B cell (primary cell): ENCODE measurements around the gene SCEL. TPM values are rescaled to one million over a fixed set of nuclear protein-coding genes. Genes with fewer than 3 reads are reported as not detected.

ENCODE experiments used
- ATAC-seq: fragments of 200-7000 bp; cut with Tn5 transposase; one replicate; pipeline ENCODE4 v1.10.0; 2021; ENCODE audit warnings: low read depth, mild to moderate bottlenecking, moderate number of reproducible peaks, moderate library complexity
- CTCF ChIA-PET: fragments of 350-600 bp; sonication (Branson Sonifier 250); formaldehyde crosslinking; loops from one replicate; lab custom pipeline; 2021; ENCODE audit warnings: antibody characterized with exemption, inconsistent platforms; lab: Charles Lee
- POLR2A ChIA-PET: fragments of 350-600 bp; sonication (Branson Sonifier 250); formaldehyde crosslinking; loops from one replicate; lab custom pipeline; 2021; ENCODE audit warnings: antibody characterized with exemption; lab: Charles Lee
- DNase-seq: peaks from one replicate; pipeline ENCODE4 v3.0.0; 2013
- H2AFZ ChIP-seq: 2 replicates; pipeline ENCODE4 v1.6.1; 2012; ENCODE audit warnings: mild to moderate bottlenecking, low read depth, low read length; ENCODE audit not compliant: insufficient read depth, poor library complexity, severe bottlenecking
- H3K27ac ChIP-seq, 2 donors: 1 replicate in 1 of 2; 2 replicates in 1 of 2; pipeline ENCODE4 v1.5.1; 2012 to 2013; ENCODE audit warnings: low read length in 2 of 2, mild to moderate bottlenecking in 2 of 2, moderate library complexity in 1 of 2
- H3K27me3 ChIP-seq, 4 experiments: fragments of 200-600 bp in 1 of 4; sonication (generic) in 1 of 4; replicated peaks in 1 of 4; 1 replicate in 2 of 4; 2 replicates in 2 of 4; pipeline versions ENCODE4 v1.6.1 to v1.7.0; 2013 to 2016; ENCODE audit warnings: low read length in 3 of 4, mild to moderate bottlenecking in 2 of 4, mixed read lengths in 1 of 4, moderate library complexity in 1 of 4; ENCODE audit not compliant: insufficient read depth in 4 of 4, control insufficient read depth in 3 of 4; ENCODE audit errors: control extremely low read depth in 1 of 4
- H3K36me3 ChIP-seq, 2 experiments: replicated peaks in 1 of 2; 1 replicate in 1 of 2; 2 replicates in 1 of 2; pipeline versions ENCODE4 v1.6.1 to v1.7.1; 2013; ENCODE audit warnings: low read length in 1 of 2; ENCODE audit not compliant: insufficient read depth in 2 of 2, control insufficient read depth in 1 of 2; ENCODE audit errors: control extremely low read depth in 1 of 2, extremely low read depth in 1 of 2
- H3K4me1 ChIP-seq, 2 donors: fragments of 200-600 bp in 1 of 2; sonication (generic) in 1 of 2; 1 replicate in 1 of 2; 2 replicates in 1 of 2; pipeline versions ENCODE4 v1.5.1 to v1.6.1; 2013 to 2017; ENCODE audit warnings: low read length in 2 of 2; ENCODE audit not compliant: control insufficient read depth in 2 of 2, insufficient read depth in 2 of 2
- H3K4me2 ChIP-seq: replicated peaks from 2 replicates; pipeline ENCODE3; 2012; ENCODE audit warnings: mild to moderate bottlenecking, low read depth, low read length; ENCODE audit not compliant: poor library complexity, severe bottlenecking
- H3K4me3 ChIP-seq, 5 experiments: fragments of 200-600 bp in 1 of 5; sonication (generic) in 1 of 5; 1 replicate in 3 of 5; 2 replicates in 2 of 5; pipeline versions ENCODE4 v1.5.1 to v1.7.0; 2011 to 2016; ENCODE audit warnings: low read length in 4 of 5, mild to moderate bottlenecking in 4 of 5, low read depth in 2 of 5, control low read depth in 1 of 5, moderate library complexity in 1 of 5; ENCODE audit not compliant: insufficient read depth in 1 of 5; ENCODE audit errors: control extremely low read depth in 1 of 5, extremely low read depth in 1 of 5
- H3K79me2 ChIP-seq: fragments of 200-600 bp; sonication (generic); one replicate; pipeline ENCODE4 v1.6.0; 2016; ENCODE audit warnings: low read length; ENCODE audit not compliant: control insufficient read depth, insufficient read depth
- H3K9ac ChIP-seq: fragments of 200-600 bp; sonication (generic); 2 replicates; pipeline ENCODE4 v1.6.1; 2017; ENCODE audit warnings: mild to moderate bottlenecking, low read length, moderate library complexity
- H3K9me3 ChIP-seq, 3 donors: one replicate each; pipeline versions ENCODE4 v1.6.1 to v1.7.1; 2013; ENCODE audit warnings: low read length in 2 of 3; ENCODE audit not compliant: control insufficient read depth in 2 of 3, insufficient read depth in 1 of 3; ENCODE audit errors: control extremely low read depth in 1 of 3
- H4K20me1 ChIP-seq: 2 replicates; pipeline ENCODE4 v1.6.0; 2012; ENCODE audit warnings: mild to moderate bottlenecking, low read length; ENCODE audit not compliant: insufficient read depth, control insufficient read depth, poor library complexity, severe bottlenecking
- H3K27ac Mint-ChIP-seq: one replicate; pipeline ENCODE4 v1.8.0; 2021; ENCODE audit warnings: mixed read lengths
- H3K27me3 Mint-ChIP-seq: one replicate; pipeline ENCODE4 v1.8.0; 2021; ENCODE audit warnings: mixed read lengths
- H3K4me1 Mint-ChIP-seq: one replicate; pipeline ENCODE4 v1.8.0; 2021; ENCODE audit warnings: mixed read lengths
- H3K4me3 Mint-ChIP-seq: one replicate; pipeline ENCODE4 v1.8.0; 2021; ENCODE audit warnings: mixed read lengths
- H3K9me3 Mint-ChIP-seq: one replicate; pipeline ENCODE4 v1.8.0; 2022; ENCODE audit warnings: mixed read lengths; ENCODE audit not compliant: insufficient read depth
- EZH2 ChIP-seq: IDR thresholded peaks from 2 replicates; pipeline ENCODE4 v1.6.1; 2012; ENCODE audit warnings: borderline replicate concordance, low read depth, mild to moderate bottlenecking, moderate library complexity, low read length; ENCODE audit not compliant: insufficient read depth, poor library complexity, severe bottlenecking
- WGBS: methylation state at CpG from one replicate; pipeline ENCODE4 v1.1.5; 2013; ENCODE audit warnings: missing lambda C conversion rate; ENCODE audit not compliant: insufficient coverage; 5-methylcytosine and 5-hydroxymethylcytosine counted together
- intact Hi-C: fragments of 100-400 bp; cut with micrococcal nuclease; formaldehyde crosslinking; loops from one replicate; pipeline ENCODE4 v1.10.0; 2022
- polyA plus RNA-seq: library from polyadenylated mRNA; depleted of rRNA; stranded (reverse); fragments of >200 nt; gene quantifications from 2 replicates; pipeline ENCODE4 v1.2.3, GENCODE V29; 2012
- total RNA-seq, 2 donors: library from RNA; stranded (reverse); fragments of 120-200 nt in 1 of 2; gene quantifications; 1 replicate in 1 of 2; 2 replicates in 1 of 2; pipeline versions ENCODE4 v1.2.3 to v1.2.4, GENCODE V29; 2013 to 2022
- TF ChIP-seq, protein P1 (sequence below): fragments of 200-600 bp; IDR thresholded peaks from one replicate; pipeline ENCODE4 v1.8.0; 2022; ENCODE audit warnings: antibody characterized with exemption, mild to moderate bottlenecking

Gene SCEL
- total and polyA plus RNA-seq, 2 donors (not counting 1 experiment from before 2014, with no cell fraction given) = not detected

DNA sequence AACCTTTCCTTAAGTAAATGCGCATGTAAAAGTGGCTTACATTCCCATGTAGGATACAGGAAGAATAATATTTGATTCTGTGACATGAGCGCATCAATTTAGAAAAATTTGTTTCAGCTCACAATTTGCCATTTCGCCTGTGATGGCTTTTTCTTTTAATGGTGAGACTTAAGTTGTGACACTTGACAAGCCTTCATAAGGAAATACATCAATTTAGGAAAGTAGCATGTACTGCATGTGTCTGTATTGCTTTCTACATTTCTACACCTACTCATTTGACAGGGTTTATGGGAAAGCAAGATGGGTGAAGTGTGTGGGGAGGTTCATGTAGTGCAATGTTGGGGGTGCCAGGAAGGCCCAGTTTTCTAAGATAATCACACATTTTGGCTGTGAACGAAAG, 12.1 kb upstream of the SCEL start:
- intact Hi-C loops = no loop called here
- Histone ChIP-seq H4K20me1 (no peaks in the 10 kb centered on the region), H3K4me3 (no peak overlapping the region), H3K27ac (no peak overlapping the region), H3K79me2 (no peaks in the 10 kb centered on the region), H3K36me3 (no peaks in the 10 kb centered on the region), H3K4me1 (no peaks in the 10 kb centered on the region), H3K9ac (no peak overlapping the region), H3K27me3 (peaks cover 0 to 5% (median 0%) of the 10 kb centered on the region in 4 experiments), H2AFZ (no peak overlapping the region), H3K4me2 (no peak overlapping the region), H3K9me3 (no peaks in the 10 kb centered on the region)
- no peak overlapping the region for H3K4me3 Mint-ChIP-seq
- no peaks in the 10 kb centered on the region for H3K9me3 Mint-ChIP-seq
- ATAC-seq = no peak
- POLR2A ChIA-PET = no interaction called here
- H3K27ac Mint-ChIP-seq = no peak overlapping the region
- WGBS = 100% methylated on average over 1 of the region's 4 CpGs
- H3K27me3 Mint-ChIP-seq = peaks cover 10% of the 10 kb centered on the region
- H3K4me1 Mint-ChIP-seq = peaks cover 2% of the 10 kb centered on the region
- CTCF ChIA-PET = interaction anchor here (1.1 to 1.5 kb wide), 2 partner anchors 31 to 42 kb away, joined by 3 to 4 read pairs; no protein-coding TSS in a partner anchor
- no peak for TF ChIP-seq EZH2
- TF ChIP-seq, protein P1, sequence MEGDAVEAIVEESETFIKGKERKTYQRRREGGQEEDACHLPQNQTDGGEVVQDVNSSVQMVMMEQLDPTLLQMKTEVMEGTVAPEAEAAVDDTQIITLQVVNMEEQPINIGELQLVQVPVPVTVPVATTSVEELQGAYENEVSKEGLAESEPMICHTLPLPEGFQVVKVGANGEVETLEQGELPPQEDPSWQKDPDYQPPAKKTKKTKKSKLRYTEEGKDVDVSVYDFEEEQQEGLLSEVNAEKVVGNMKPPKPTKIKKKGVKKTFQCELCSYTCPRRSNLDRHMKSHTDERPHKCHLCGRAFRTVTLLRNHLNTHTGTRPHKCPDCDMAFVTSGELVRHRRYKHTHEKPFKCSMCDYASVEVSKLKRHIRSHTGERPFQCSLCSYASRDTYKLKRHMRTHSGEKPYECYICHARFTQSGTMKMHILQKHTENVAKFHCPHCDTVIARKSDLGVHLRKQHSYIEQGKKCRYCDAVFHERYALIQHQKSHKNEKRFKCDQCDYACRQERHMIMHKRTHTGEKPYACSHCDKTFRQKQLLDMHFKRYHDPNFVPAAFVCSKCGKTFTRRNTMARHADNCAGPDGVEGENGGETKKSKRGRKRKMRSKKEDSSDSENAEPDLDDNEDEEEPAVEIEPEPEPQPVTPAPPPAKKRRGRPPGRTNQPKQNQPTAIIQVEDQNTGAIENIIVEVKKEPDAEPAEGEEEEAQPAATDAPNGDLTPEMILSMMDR = no peak
- no peak for DNase-seq

DNA sequence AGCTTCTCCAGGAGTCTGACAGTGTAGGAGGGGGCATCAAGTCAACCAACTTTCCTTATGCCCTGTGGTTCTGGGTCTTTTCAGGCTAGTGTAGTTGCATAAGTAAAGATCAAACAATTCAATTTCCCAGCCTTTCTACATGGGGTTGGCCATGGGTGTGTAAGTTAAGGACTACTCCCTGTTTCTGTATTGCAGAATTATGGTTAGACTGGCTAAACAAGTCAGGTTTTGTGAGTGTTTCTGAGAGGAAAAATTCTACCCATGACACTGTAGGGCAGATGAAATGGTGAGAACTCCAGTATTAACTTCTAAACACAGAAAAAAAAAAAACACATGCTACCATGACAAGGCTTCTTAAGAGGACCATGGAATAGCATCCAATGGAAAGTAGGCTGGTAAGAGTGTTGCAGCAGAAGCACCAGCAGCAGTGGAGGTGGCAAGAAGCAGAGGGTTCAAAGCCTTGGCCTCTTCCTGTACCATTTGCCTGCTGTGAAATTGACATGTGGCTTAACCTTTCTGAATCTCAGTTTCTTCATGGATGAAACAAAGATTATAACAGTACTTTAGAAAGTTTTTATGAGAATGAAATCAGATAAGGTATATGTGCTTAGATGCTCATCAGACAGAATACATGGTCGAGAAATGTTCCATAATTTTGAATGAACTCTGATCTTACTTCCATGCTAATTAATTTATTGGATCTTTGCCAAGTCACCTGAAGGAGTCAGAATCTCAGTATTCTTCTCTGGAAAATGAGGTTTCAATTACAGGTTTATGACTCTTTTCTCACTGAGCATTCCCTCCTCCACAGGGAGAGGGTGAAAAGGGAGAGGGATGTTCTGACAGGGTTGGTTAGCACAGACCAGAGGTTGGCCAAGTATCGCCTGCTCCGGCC, 11.4 kb upstream of the SCEL start:
- TF ChIP-seq, protein P1 = no peak
- no peak for TF ChIP-seq EZH2
- Mint-ChIP-seq H3K4me1 (peaks cover 2% of the 10 kb centered on the region), H3K27ac (no peak overlapping the region), H3K4me3 (no peak overlapping the region), H3K27me3 (peaks cover 10% of the 10 kb centered on the region), H3K9me3 (no peaks in the 10 kb centered on the region)
- Histone ChIP-seq H3K4me1 (no peaks in the 10 kb centered on the region), H3K4me2 (no peak overlapping the region), H2AFZ (no peak overlapping the region), H4K20me1 (no peaks in the 10 kb centered on the region), H3K27me3 (peaks cover 0 to 5% (median 0%) of the 10 kb centered on the region in 4 experiments), H3K9me3 (no peaks in the 10 kb centered on the region), H3K27ac (no peak overlapping the region), H3K36me3 (no peaks in the 10 kb centered on the region), H3K9ac (no peak overlapping the region), H3K79me2 (no peaks in the 10 kb centered on the region), H3K4me3 (no peak overlapping the region)
- POLR2A ChIA-PET = no interaction called here
- DNase-seq (no peak), ATAC-seq (no peak)
- intact Hi-C loops = no loop called here
- CTCF ChIA-PET = interaction anchor here (0.8 to 1.1 kb wide), 2 partner anchors 31 kb away, joined by 3 read pairs; no protein-coding TSS in a partner anchor
- no CpG with 5 or more reads among the region's 3 CpGs for WGBS
